ENCODE measurements around the gene FBXL13.

Gene FBXL13

DNA sequence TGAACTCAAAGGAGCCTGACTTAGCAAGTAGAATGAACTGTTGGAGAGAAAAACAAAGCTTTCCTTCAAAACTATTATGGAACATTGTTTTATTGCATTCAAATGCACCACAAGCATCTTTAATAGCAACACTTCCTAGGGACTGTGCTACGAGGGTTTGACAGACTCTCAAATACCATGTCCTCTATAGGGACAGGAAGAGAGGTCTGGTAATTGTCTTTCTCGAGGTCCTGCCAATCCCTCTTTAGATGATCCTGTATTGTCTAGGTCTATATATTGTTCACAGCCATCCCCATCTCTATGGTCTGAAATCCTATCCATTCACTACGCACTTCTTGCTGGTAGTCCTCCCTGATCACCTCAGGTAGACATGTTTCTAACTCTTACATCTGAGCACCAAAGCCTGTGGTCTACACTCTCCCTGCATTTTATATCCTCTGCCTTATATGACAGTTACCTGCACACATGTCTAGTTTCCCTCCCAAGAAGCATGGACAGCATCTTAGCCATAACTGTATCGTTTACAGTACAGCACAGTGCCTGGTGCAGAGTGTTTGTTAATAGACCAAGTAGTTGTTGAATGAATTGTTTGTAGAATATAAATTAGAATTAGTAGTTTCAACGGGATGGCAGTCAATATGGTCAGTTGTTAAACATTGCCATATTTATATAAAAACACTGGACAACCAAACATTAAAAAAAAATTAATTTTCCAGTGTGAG, 183.5 kb downstream of the FBXL13 start:
- no peak for DNase-seq

DNA sequence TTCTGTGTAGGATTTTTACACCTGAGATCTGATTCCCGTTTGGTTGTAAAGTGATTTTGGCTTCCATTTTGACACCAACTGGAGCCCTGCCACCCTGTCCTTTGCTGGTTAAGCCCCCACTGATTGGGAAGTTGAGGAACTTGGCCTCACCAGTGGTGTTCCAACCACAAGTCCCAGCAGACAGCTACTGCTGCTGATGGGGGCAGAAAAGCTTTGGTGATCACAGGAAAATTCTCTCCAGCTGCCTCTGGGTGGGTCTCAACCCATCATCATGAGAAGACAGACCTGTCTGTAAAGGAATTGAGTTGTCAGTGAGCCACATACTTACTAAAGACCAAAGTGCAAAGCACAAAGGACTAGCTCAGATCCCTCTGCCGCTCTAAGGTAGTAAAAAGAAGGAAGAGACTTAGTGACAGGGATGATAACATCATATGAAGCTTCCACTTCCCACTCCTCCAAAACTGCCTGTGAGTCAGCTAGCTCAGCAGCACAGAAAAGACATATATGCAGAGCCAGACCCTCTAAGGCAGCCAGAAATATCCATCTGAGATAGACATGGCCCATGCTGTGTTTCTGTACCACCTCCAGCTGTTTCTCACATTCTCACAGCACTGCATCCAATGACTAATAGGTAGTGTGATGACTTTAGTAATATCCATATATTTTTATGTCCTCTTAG, 184.2 kb downstream of the FBXL13 start:
- no peak for DNase-seq

DNA sequence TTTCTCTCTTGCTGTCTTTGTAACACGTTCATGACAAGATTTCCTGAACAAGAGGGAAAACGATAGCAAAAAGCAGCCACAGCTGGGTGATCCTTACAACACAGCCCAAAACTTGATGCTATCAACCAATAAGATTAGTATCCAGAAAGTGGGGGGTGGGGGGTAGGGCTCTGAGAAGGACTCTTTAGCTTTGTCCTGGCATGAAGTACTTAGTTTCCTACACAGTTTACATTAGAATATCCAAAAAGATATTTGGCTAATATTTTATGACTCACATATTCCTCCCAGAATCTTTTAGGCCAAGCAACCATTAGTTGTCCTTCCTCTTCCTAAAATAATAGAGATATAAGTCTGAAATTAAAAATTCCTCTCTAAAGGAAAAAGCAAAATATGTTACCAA, 184.7 kb downstream of the FBXL13 start:
- no peak for DNase-seq

DNA sequence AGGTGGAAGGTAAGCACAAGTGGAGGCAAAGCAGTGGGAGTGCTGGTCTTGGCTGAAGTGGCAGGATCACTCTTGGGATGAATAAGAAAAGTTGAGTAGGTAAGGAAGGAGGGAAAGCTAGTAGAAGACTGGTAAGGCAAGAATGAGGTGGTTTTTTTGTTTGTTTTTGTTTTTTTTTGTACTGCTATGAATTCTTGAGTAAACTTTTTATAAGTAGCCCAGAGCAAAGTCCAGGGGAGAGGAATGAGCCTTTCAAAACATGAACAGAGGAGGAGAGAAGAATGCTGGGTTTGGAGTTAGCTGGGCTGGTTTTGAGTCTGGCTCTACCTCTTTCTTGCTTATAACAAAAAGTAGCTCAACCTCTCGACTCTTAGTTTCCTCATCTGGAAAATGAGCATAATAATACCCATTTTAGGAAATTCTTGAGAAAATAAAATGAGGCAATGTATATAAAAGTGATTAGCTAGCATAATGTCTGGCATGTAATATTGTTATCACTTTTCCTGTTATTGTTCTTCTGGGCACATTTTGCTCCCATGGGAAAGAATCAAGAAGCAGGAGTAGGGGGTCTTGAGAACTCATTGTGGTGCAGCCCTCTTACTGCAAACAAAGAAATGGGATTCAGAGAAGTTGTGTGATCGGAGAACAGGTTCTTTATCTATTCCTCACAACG, 185.9 kb downstream of the FBXL13 start:
- DNase-seq: no peak

DNA sequence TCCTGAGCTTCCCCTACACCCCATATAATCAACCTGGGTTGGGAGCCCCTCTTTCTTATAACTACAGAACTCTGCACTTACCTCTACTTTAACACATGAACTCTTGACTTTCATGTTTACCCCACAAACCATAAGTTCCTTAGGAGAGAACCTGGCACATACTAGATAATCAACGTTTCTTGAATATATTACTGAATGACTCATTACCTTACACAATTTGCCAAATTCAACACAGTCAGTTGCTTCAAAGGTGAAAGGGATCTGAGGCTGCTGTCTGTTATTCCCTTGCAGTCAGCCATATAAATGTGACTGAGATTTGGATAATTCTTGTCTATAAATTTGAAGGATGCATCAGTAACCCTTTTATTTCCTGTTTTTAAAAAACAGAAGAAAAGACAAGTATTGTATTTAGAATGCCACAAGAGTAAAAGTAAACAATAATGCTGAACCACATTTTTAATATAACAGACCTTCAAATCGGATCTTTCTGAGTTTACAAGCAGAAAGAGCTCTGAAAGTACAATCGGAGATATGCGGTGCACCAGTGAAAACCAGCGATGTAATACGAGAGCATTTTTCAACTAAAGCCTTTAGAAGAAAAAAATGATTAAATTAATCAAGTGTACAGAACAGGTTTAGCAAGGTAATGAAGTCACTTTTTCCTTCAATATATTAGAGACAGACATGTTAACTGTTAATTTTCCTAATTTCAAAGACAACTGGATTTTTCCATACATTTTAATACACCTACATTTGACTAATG, 191.3 kb downstream of the FBXL13 start:
- peak; percentile 27 for DNase-seq

DNA sequence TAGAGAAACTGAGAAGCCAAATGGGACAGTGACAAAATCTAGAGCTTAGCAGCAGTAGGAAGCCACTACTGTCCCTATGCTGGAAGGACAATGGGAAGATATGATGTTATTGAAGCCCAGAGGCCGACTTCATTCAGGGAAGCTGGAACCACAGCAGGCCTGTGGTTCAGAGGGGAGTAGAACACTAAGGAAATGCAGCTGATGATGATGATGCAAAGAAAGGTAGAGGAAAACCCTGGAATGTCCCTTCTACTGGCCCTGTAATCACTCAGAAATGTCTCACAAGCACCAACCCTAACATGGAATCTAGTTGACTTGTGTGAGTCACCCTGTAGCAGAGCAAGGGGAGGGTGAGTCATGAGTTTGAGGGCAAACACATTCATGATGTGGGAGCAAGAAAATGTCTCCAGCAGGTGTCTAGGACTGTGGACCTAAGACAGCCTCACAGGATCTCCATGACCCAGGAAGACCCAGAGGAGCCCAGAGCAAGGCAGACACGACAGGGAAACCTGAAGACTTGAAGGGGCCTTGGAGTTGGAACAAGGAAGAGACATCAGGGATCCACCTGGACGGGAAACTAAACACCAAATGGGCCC, 198.8 kb downstream of the FBXL13 start:
- DNase-seq: peak; percentile 92

DNA sequence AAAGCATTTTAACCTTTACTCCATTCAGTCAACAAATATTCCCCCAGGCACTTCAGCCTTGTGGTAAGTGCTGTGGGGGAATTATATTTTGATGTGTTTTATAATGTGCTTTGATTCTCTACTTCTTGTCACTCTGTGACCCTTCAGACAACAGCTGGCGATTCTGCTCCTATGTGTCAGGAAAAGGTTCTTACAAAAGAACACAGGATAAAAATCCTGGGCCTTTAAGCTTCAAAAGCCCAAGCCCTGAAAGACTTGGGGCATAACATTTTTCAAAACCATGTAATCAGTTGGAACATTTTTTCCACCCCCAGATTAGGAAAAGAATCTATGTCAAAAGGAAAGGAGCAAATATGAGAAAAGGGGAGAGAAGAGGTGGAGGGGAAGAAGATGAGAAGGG, 199.6 kb downstream of the FBXL13 start:
- no peak for DNase-seq

DNA sequence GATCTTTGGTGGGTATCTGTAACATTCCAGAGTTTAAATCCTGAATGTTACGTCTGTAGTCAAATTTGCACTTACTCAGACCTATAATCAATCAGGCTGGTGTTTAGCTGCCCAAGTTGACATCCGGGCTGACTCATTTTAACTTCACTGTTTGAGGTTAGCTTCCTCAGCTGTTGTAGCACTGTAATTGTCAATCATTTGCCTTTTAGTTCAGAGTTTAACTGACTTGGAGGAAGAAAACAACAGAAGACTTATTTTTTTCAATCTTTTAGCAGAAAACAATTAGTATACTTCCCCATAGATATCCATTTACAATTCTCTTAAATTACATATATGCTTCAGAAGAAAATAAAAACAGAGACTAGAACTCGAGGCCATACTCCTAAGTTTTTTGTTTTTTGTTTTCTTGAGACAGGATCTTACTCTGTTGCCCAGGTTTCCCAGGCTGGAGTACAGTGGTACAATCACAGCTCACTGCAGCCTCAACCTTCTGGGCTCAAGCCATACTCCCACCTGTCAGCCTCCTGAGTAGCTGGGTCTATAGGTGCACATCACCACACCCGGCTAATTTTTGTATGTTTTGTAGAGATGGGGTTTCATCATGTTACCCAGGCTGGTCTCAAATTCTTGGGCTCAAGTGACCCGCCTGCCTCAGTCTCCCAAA, 200.3 kb downstream of the FBXL13 start:
- DNase-seq: peak; percentile 18

DNA sequence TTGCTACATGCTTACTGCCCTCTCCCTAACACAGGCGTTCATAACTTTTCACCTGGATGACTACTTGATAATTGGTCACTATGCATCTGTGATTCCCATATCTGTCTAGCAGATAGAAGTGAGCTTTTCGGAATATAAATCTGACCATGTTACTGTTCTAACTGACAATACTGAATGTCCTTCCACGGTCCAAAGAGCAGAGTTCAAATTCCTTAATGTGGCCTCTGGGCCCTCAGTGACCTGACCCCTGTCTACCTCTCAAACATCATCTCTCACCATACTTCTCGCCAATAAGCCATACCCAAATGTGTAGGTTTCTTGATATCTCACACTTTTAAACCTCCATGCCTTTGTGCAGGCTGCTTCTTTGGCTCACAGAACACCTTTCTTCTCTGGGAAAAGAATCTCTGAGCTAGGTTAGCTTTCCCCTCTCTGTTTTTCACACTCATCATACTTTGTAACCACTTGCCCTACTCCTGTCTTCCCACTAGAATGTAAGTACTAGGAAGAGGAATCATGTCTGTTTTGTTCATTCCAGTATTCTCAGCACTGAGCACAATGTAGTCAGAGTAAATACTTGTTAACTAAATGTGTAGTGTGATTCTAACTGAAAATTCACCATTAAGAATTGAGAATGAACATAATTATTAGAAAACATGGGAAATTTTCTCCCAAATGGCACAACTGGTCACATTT, 201.0 kb downstream of the FBXL13 start:
- no peak for DNase-seq

DNA sequence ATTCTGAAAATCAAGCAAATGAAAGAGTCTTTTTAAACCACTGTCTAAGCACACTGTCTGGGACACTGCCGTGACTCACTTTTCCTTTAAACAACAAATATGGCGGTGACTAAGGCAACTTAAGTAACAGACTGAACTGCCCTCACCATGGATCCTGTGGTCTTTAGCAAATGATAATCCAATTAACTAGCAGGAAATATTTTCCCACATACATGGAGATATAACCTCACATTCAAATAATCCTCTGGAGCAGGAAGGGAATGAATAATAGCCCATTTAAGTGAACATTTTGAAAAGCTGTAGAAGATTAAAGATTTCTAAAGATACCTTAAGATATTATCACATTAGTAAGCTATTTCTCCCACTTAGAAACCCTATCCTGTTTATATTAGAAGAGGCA, 202.1 kb downstream of the FBXL13 start:
- DNase-seq: peak; percentile 9

DNA sequence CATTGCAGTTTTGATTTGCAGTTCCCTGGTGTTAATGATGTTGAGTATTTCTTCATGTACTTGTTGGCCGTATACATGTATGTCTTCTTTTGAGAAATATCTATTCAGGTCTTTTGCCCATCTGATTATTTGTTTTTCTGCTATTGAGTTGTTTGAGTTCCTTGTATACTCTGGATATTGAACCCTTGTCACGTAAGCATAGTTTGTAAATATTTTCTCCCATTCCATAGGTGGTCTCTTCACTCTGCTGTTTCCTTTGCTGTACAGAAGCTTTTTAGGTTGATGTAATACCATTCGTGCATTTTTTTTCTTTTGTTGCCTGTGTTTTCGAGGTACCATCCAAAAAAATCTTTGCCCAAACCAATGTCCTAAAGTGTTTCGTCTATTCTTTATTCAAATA, 205.4 kb downstream of the FBXL13 start:
- no peak for DNase-seq

DNA sequence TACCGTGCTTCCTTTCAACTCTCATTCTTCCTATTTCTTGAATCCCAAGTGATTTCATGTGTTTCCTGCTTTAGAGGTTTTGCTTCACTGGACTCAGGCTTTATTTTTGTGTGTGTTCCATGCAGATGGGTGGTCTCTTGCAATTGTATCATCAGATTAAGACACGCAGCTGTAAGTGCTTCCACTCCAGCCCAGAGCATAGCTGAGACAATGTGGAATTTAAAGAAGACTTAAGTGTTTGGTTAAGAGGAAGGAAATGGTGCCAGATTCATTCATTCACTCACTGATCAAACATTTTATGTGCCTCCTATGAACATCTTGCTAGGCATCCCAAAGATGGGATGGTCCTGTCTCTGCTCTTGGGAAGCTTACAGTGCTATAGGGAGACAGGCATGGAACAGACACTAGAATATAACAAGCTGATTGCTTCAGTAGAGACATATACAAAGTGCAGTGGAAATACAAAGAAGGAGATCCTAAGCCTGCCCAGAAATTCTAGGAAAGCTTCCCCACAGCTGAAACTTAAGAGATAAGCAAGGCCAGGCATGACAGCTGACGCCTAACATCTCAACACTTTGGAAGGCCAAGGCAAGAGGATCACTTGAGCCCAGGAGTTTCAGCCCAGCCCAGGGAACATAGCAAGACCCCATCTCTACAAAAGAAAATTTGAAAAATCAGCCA, 207.9 kb downstream of the FBXL13 start:
- DNase-seq: no peak

DNA sequence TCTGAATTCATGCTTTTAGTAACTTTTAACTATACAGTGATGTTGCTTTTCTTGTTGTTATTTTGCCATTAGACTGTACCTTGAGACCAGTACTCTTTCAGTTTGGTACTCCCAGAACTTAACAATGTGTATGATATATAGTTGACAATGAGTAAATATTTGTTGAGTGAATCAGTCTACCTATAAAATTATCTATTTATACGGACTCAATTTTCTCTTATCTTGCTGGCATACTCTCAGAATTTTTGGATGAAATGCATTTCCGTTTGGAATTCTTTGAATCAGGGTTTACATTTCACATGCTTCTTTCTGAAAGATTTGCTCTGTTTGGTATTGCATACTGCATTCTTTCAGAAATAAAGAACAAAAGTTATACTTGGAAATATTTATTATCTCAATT, 209.6 kb downstream of the FBXL13 start:
- peak; percentile 14 for DNase-seq

DNA sequence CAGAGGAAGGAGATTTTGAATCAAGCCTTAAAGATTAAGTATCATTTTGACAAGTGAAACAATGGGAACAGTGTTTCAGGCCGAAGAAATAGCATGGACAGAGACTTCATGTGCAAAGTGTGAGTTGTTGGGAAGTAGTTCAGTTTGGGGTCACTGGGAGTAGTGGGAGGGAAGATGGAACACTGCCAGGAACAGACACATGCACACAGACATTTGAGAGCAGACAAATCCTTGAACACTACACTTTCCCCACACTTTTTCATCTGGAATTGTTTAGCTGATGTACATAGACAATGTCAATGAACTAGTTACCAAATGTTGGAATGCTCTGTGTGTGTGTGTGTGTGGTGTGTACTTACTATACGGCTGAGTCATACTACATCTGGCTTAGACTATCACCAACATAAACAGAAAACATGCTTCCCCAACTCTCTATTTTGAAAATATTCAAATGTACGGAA, 214.2 kb downstream of the FBXL13 start:
- peak; percentile 35 for DNase-seq

DNA sequence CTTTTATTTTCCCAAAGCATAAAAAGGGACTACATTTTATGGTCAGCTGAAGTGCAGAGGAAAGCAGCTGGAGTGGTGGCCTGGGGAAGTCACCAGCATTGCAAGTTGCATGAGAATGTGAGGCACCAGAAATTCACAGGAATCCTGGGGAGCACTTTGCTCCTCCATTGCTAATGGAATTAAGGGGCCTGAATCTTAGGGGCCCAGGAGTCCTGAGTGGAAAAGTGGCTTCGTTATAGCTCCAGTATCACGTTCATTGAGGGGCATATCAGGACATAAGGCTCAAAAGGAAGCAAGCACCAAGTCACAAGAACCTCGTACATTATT, 214.8 kb downstream of the FBXL13 start:
- no peak for DNase-seq

DNA sequence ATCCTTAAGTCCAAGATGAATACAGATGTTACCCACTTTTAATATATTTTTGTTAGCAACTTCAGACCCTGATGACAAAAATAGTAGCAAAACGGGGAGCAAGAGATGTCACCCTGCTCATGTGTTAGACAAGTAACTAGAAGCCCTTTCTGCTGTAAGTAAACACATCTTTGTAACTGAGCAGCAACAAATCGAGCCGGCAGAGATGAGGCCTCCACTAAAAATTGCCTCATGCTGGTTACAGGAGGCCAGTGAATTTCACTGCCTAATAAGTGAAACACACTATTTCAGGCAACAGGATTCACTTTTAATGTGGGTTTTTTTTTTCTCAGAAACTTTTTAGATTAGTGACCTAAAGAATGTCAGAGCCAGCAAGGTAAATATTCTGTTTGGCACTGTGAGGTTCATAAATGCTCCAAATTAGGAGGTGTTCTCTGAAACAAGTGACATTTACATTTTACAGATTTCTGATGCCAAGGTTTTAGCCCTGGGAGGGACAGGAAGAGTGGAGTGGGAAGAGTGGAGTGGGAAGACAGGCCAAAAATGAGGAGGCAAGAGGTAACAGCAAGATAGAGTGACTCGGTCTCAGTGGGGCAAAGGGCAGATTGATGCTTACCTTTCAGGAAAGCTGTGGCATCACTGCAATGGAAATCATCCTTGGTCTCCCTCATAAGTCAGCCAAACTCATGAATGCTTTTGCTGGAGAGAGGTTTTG, 215.4 kb downstream of the FBXL13 start:
- DNase-seq: no peak

DNA sequence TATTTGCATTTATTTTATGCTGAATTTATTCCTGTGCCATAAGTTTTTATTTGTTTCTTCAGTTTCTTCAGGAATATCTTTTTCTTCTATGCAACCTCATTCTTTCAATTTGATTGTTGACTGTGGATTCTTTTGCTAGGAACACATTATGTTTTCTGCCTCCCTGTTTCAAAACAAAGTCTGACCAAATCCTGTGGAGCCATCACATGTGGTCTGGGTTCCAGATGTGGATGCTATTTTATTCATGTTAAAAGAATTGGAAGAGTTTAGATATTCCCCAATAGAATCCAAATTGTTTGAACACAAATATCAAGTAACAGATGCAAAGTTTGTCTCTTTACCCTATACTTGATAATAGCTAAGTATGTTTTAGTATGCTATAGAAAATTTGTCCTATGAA, 218.6 kb downstream of the FBXL13 start:
- DNase-seq: no peak

DNA sequence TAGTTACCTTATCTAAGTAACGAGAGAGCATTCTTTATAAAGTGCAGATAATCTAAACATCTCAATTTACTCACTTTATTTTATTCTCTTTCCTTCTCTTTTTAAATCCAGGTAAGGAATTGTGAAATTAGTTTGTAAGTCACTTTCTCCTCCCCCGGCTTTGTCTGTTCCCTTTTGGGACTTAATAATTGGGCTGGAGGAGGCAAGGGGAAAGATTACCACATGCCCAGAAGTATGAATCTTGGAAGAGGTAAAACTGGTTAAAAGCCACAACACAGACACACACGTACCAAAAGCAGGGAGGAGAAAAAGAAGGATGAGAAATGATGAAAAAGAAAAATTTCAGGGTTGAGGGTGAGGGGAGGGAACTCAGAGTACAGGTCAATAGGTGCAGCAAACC, 225.1 kb downstream of the FBXL13 start:
- no peak for DNase-seq

DNA sequence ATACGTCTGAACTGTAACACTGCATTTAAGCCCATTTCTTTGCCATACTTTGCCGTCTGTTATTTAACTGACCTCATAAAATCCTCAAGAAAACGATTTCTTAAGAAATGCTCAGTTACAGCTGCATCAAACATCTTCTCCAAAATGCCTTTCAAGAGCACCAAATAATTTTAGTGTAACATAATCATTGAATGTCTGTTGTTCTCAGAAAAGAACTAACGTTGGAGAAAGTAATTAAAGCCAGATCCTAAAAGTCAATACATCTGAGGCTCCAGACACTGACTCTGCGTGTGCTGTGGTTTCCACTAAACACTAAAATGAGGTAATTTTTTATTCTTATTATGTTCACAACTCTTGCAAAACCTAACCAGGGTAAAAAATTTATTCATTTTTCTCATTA, 225.5 kb downstream of the FBXL13 start:
- DNase-seq: no peak

DNA sequence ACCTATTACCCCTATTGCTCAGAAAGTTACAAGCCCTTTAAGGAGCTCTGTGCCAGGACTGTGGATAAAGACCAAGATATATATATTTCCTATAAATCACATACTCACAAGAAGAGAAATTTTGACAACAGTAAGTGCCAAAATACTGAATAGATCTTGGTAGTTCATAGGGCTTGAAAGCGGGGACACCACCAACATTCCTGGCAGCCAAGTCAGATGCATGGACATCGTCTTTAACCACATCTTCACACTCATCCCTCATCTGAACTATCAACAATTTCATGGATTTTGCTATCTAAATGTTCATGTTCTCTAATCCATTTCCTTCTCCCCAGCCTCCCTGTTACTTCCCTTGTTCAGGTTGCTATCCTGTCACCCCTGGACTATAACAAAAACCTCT, 229.2 kb downstream of the FBXL13 start:
- DNase-seq: no peak

DNA sequence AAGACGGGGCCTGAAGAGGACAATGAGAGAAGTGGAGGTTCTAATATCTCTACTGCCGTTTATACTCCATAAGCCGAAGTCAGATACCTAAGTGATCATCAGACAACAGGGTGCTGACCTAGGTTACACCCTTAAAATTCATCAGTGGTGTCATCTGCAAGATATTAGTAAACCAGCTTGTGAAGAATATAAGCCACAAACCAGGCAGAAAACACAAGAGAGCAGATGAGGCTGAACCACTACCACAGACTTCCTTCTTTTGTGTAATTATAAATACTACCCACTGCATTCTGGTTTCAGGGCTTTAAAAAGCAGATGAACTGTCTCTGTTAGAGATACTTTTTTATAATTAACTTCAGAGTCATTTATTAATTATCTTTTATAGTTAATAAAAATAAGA, 230.7 kb downstream of the FBXL13 start:
- DNase-seq: no peak

Measured in DMS53 (cell line).